Activated naive CD4-positive, alpha-beta T cell treated with anti-CD3 and anti-CD28 coated beads, Interleukin-2, amount 50 U/mL, for 72 hours (primary cell): ENCODE measurements around the gene PDE4D. TPM values are rescaled to one million over a fixed set of nuclear protein-coding genes. Genes with fewer than 3 reads are reported as not detected.
"Not testable (repeated sequence)": the region's sequence is repeated elsewhere in the genome, so short reads cannot be mapped to it uniquely, and the experiment has no call there.

ENCODE experiments used
- ATAC-seq, 2 donors: fragments of 150-1000 bp; cut with Tn5 transposase; 2 replicates each; pipeline ENCODE4 v1.10.0; 2021; ENCODE audit warnings: mild to moderate bottlenecking in 2 of 2, moderate library complexity in 2 of 2
- DNase-seq, 2 donors: peaks; one replicate each; pipeline ENCODE4 v3.0.0; 2021 to 2022; ENCODE audit warnings: low spot score in 2 of 2
- H3K27ac Mint-ChIP-seq, 2 donors: one replicate each; pipeline ENCODE4 v1.8.0; 2022; ENCODE audit warnings: mild to moderate bottlenecking in 2 of 2, mixed read lengths in 2 of 2
- H3K36me3 Mint-ChIP-seq, 2 donors: one replicate each; pipeline ENCODE4 v1.8.0; 2022; ENCODE audit warnings: mixed read lengths in 2 of 2
- H3K9me3 Mint-ChIP-seq, 2 donors: one replicate each; pipeline ENCODE4 v1.8.0; 2022; ENCODE audit warnings: mixed read lengths in 2 of 2
- total RNA-seq, 2 donors: library from RNA; stranded (reverse); gene quantifications; one replicate each; pipeline ENCODE4 v1.2.3, GENCODE V29; 2022

The PDE4D gene
- total RNA-seq, 2 donors from 2014 or later, result 31.1 to 86.7 TPM

DNA sequence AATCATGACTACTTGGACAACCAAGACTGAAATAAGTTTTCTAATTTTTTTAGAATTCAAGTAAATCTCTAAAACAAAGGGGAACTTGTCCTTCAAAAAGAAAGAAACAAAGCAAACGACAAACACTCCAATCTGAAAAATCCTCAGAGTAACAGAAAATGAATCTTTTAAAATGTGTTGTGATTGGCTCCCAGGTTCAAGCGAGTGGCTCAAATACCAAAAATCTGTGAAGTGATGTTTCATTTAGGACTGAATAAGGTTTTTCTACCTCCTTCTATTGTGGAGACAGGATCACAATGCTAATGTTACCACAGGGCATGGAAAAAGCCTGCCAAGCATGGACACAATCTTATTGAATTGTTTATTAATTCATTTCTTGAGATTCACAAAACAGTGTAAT lies 895.0 kb downstream of the PDE4D start:
- no peaks in the 10 kb centered on the region for H3K9me3 Mint-ChIP-seq
- H3K27ac Mint-ChIP-seq, result no peak overlapping the region
- no peak for DNase-seq
- no peak for ATAC-seq
- peaks cover 0 to 18% of the 10 kb centered on the region in 2 donors for H3K36me3 Mint-ChIP-seq

DNA sequence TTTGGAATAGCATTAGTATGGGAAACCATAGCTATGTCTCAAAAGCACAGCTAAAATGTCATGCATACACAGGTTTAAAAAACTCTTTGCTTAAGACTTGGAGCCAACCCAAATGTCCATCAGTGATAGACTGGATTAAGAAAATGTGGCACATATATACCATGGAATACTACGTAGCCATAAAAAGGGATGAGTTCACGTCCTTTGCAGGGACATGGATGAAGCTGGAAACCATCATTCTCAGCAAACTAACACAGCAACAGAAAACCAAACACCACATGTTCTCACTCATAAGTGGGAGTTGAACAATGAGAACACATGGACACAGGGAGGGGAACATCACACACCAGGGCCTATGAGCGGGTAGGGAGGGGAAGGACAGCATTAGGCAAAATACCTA lies 897.7 kb downstream of the PDE4D start:
- DNase-seq, H3K27ac Mint-ChIP-seq, ATAC-seq, H3K9me3 Mint-ChIP-seq: not testable (repeated sequence)
- H3K36me3 Mint-ChIP-seq, result peaks cover 0 to 19% of the 10 kb centered on the region in 2 donors

DNA sequence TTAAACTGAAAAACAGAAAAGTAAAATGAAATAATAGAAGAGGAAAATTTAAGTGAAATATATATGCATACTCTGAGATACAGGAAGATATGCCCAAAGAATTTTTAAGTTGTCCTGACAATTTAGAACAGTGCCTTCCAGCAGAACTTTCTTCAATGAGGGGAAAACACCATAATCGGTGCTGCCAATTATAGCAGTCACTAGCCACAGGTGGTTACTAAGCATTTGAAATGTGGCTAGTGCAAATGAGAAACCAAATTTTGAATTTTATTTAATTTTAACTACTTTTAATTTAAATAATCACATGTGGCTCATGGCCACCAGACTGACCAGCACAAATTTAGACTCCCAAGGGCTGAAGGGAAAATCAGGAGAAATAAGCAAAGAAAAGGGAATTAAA lies 900.1 kb downstream of the PDE4D start:
- H3K27ac Mint-ChIP-seq, result no peak overlapping the region
- H3K9me3 Mint-ChIP-seq, result no peaks in the 10 kb centered on the region
- ATAC-seq, result no peak
- peaks cover 0 to 23% of the 10 kb centered on the region in 2 donors for H3K36me3 Mint-ChIP-seq
- DNase-seq, result no peak

DNA sequence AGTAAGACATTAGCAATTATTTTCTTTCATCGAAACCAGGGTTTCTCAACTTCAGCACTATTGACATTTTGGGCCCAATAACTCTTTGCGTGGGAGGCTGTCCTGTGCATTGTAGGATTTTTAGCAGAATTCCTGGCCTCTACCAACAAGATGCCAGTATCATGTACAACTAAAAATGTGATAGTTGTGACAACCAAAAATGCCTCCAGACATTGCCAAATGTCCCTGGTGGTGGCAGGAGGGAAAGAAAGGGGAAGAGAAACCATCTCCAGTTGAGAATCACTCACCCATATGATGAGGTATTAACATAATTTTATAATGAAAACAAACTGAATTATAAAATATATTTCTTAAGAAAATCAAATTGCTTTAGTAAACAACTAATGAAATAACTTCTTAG lies 904.6 kb downstream of the PDE4D start:
- Mint-ChIP-seq H3K9me3 (no peaks in the 10 kb centered on the region), H3K36me3 (peaks cover 0 to 39% of the 10 kb centered on the region in 2 donors), H3K27ac (no peak overlapping the region)
- ATAC-seq (no peak), DNase-seq (no peak)

DNA sequence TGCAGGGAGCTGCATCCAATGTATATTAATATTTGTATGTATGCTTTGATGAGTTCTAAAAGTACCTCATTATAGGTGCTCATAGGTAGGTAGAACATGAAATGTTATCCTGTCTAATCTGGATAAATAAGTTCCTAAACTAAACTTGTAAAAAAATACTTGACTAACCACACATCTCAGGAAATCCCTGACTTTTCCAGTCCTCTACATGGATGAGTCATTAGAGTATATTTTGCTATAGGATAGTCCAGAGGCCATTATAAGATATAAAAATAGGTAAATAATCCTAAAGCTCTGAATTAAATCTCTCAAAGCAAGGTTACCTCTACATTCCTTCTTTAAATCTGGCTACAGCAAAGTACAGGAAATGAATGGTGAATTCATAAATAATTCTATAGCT lies 906.3 kb downstream of the PDE4D start:
- ATAC-seq, result no peak
- Mint-ChIP-seq H3K36me3 (peaks cover 10 to 53% of the 10 kb centered on the region in 2 donors), H3K27ac (no peak overlapping the region), H3K9me3 (no peaks in the 10 kb centered on the region)
- DNase-seq, result no peak

DNA sequence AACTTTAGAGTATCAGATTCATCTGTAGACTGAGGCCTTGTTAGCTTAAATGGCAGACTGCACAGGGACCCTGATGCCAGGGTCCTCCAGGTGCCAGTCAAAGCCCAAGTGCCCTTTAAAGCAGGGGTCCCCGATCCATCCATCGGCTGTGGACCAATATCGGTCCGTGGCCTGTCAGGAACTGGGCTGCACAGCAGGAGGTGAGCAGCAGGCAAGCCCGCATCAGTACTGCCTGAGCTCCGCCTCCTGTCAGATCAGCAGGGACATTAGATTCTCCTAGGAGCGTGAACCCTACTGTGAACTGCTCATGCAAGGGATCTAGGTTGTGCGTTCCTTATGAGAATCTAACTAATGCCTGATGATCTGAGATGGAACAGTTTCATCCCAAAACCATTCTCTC lies 907.2 kb downstream of the PDE4D start:
- ATAC-seq (no peak), DNase-seq (no peak)
- Mint-ChIP-seq H3K27ac (no peak overlapping the region), H3K36me3 (peaks cover 10 to 51% of the 10 kb centered on the region in 2 donors), H3K9me3 (no peaks in the 10 kb centered on the region)

DNA sequence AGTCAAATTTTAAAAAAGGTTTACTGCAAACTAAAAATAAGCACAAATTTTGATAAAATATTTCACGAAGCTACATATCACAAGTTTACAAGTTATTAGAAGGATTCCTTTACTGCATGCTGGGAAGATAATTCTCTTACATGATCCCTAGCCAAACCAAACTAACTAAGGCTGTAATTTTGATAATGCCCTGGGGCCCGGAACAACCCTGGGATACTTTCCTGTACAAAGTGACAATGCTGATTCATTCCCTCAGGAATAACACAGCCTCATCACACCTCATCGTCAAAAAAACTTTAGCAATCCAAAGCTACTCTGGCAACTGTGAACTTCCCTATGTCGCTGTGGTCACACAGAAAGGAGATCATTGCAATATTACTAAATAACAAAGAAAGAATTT lies 907.8 kb downstream of the PDE4D start:
- ATAC-seq, result no peak
- Mint-ChIP-seq H3K27ac (no peak overlapping the region), H3K9me3 (no peaks in the 10 kb centered on the region), H3K36me3 (peaks cover 10 to 51% of the 10 kb centered on the region in 2 donors)
- DNase-seq, result no peak

DNA sequence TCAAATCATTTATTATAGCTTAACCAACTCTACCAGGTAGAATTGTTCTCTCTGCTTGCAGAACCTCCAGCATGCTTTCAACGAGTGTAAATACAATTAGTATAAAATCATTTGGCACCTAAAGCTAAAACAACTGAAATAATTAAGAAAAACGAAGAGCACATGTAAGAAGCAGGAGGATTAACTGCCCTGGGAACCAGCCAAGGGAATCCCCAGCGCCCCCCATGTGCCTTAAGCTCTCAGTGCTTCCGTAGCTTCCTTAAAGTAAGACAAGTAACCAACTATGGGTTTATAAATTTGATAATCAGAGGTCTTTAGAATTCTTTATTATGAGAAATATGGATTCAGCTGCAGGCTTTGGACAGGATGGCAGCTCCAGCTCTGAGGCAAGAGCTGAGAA lies 908.2 kb downstream of the PDE4D start:
- H3K9me3 Mint-ChIP-seq, result no peaks in the 10 kb centered on the region
- DNase-seq, result no peak
- peaks cover 10 to 51% of the 10 kb centered on the region in 2 donors for H3K36me3 Mint-ChIP-seq
- no peak for ATAC-seq
- no peak overlapping the region for H3K27ac Mint-ChIP-seq

DNA sequence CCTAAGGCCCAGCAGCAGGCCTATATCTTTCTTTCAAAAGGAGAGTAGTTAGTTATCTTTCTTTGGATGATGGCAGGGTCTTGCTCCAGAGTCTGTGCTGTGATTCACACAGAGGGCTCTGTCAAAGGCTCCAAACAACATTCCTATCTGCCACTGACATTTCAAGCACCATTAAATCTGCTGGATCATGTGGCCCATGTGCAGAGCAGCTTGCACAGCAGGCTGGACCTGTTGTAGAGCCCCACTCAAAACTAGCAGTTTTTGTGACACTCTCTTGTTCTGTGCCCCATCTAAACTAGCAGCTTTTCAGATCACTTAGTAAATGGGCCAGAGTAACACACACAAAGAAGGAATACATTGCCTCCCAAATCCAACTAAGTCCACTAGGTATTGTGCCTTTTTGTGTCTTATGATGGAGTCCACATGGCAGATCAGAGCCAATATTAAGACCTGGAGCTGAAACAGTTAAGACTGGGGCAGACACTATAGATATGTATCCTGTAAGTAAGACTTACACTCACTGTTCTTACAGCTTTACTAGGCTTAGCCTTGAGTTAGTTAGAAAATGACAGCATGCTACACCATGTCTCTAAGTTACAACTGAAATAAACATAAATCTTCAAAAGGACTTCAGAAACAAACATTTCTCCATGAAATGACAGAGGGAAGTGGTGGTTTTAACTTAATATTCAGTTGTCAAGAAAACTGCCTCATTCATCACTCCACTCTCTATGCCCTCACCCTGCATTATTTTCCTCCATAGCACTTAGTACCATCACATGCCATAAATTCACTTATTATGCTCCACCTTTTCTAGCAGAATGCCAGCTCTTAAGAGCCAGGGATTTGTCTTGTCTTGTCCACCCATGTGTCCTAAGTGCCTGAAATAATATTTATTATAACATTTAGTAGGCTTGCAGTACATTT lies 909.7 kb downstream of the PDE4D start:
- Mint-ChIP-seq H3K27ac (no peak overlapping the region), H3K9me3 (no peaks in the 10 kb centered on the region), H3K36me3 (peaks cover 14 to 41% of the 10 kb centered on the region in 2 donors)
- ATAC-seq (peak in 1 of 2 donors; percentile 17), DNase-seq (no peak)

DNA sequence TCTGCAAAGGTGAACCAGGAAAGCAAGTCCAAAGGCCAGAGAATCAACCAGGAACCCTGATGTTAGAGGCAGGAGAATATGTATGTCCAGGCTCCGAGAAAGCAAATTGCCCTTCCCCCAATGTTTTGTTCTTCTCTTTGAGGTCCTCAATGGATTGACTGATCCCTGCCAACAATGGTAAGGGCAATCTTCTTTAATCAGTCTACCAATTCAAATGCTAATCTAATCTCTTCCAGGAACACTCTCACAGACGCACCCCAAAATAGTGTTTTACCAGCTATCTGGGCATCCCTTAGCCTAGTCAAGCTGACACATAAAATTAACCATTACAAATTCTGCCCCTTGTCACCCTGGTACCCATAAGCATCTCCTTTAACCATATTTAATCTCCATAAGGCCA lies 912.6 kb downstream of the PDE4D start:
- no peaks in the 10 kb centered on the region for H3K9me3 Mint-ChIP-seq
- DNase-seq, result no peak
- peaks cover 14 to 30% of the 10 kb centered on the region in 2 donors for H3K36me3 Mint-ChIP-seq
- no peak for ATAC-seq
- no peak overlapping the region for H3K27ac Mint-ChIP-seq

DNA sequence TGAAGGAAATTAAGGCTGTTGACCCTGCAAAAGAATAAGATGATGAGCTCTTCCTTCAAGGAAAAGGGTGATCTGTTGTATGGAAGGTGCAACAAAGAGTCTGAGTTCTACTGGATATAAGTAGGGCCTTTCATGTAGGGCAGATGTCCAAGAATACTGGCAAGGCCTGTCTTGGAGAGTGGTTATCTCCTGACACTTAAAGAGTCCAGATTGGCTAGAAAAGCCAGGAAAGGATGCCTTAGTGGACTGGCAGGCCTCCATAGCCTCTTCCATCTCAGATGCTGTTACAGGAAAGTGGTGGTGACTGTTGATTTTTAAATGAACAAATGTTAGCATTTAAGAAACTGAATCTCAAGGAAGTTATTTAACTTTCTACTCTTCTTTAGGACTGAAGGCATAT lies 914.4 kb downstream of the PDE4D start:
- no peak for ATAC-seq
- H3K9me3 Mint-ChIP-seq, result no peaks in the 10 kb centered on the region
- H3K36me3 Mint-ChIP-seq, result peaks cover 14 to 36% of the 10 kb centered on the region in 2 donors
- no peak for DNase-seq
- H3K27ac Mint-ChIP-seq, result no peak overlapping the region

DNA sequence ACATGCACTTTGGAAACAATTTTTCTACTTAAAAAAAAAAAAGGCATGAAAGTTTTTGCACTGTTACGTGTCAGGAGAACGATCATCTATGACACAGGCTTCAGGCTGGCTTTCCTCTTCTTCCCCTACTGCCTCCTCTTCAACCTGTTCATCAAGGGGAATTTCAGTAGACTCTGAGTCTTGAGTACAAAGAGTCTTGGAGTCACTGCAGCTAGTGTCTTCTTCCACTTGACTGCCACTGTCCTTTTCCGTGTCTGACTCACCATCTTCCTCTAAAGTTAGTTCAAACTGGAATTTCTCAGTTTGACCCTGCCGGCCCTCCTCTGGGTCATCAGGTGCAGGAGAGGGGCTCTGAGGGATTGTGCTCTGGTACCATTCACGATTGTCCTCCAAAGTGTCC lies 918.9 kb downstream of the PDE4D start:
- H3K27ac Mint-ChIP-seq, result peak overlapping the region in 1 of 2 donors; percentile 65
- DNase-seq (no peak), ATAC-seq (no peak)
- H3K36me3 Mint-ChIP-seq, result peaks cover 4 to 20% of the 10 kb centered on the region in 2 donors
- no peaks in the 10 kb centered on the region for H3K9me3 Mint-ChIP-seq

DNA sequence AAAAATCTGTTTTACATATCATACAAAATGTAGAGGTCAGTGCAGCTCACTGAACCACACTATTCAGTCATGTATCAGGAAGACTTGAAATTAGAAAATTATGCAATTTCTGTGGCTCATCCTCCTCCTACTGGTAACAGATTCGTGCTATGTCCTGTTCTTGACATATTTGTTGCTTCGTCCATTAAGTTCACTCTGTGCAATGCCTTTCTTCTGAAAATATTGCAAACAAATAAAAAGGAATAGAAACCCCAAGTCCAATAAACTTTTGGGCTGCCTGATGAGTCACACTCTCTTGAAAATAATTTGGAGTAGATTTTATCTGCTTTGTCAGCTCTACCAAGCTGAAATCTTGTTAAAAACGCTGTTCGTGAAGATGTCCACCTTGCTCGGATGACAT lies 919.4 kb downstream of the PDE4D start:
- no peaks in the 10 kb centered on the region for H3K9me3 Mint-ChIP-seq
- H3K36me3 Mint-ChIP-seq, result peaks cover 1 to 20% of the 10 kb centered on the region in 2 donors
- DNase-seq (no peak), ATAC-seq (no peak)
- H3K27ac Mint-ChIP-seq, result peak overlapping the region in 1 of 2 donors; percentile 74

DNA sequence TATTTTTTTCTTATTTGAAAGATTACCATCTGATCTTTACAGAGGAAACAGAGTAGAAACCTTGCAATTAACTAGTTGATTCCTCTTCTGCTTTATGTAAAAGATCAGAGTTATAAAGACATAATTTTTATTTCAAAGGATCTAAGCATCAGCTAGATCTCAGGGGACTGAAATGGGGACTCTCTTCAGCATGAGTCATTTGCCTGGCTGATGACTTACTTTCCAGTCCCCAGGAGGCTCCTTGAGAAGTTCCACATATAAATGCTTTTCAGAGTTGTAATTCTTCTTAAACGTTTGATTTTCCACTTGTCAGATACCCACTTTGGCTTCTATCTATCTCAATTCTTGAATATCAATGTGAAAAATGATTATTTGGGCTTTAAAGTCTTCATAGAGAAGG lies 921.2 kb downstream of the PDE4D start:
- DNase-seq (no peak), ATAC-seq (no peak)
- H3K27ac Mint-ChIP-seq, result no peak overlapping the region
- H3K9me3 Mint-ChIP-seq, result no peaks in the 10 kb centered on the region
- peaks cover 0 to 20% of the 10 kb centered on the region in 2 donors for H3K36me3 Mint-ChIP-seq

DNA sequence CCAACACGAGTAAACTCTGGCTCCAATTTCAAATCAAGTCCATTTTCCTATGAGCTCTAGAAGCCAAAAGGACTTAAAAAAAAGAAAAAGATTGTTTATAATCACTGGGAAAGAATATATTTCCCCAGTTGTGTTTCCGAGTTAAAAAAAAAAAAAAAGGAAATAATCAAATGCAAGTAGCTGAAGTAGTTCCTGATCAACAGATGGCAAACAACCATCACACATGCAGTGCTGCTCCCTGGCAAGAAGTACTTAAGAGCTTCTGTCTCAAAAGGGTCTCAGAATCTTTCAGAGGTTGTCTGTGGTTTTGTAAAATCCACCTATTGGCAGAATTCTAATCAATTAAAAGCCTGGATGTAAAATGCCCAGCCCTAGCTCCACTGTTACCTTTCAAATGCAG lies 922.8 kb downstream of the PDE4D start:
- H3K36me3 Mint-ChIP-seq, result peaks cover 0 to 20% of the 10 kb centered on the region in 2 donors
- H3K27ac Mint-ChIP-seq, result no peak overlapping the region
- no peaks in the 10 kb centered on the region for H3K9me3 Mint-ChIP-seq
- ATAC-seq (no peak), DNase-seq (no peak)

DNA sequence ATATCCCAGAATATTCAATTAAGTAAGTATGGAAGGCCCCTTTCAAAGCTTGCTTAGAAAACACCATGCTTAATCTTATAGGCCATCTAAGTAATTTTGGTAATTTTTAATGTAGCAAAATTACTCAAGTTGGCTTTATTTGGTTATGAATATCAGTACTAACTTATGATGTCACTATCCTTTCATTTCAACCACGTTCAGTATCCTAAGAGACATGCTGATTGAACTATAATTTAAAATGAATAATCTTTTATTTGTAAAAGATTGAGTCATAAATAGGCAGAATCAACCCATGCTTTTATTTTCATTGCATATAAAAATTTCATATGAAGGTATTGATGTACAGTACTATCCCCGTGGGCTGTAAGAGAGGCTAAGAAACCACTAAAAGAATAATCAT lies 923.7 kb downstream of the PDE4D start:
- DNase-seq, result no peak
- Mint-ChIP-seq H3K36me3 (peaks cover 0 to 18% of the 10 kb centered on the region in 2 donors), H3K27ac (peak overlapping the region in 1 of 2 donors; percentile 78), H3K9me3 (no peaks in the 10 kb centered on the region)
- ATAC-seq, result peak; percentile 36 to 40

DNA sequence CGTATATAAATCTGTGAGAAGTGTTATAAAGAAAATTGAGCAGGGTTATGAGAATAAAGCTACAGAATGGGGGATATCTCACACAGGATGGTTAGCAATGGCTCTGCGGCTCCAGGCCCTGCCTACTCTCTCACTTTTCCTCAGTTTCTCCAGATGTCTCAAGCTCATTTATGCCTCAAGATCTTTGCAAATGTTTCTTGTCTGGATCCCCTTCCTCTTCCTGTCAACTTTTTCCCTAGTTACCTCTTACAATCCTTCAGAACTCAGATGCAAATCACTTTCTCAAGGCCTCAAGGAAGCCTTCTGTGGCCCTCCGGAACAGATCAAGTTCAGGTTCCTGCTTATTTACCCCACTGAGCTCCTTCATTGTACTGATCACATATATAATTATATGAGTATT lies 924.3 kb downstream of the PDE4D start:
- ATAC-seq (no peak), DNase-seq (no peak)
- peak overlapping the region in 1 of 2 donors; percentile 78 for H3K27ac Mint-ChIP-seq
- peaks cover 0 to 13% of the 10 kb centered on the region in 2 donors for H3K36me3 Mint-ChIP-seq
- H3K9me3 Mint-ChIP-seq, result no peaks in the 10 kb centered on the region

DNA sequence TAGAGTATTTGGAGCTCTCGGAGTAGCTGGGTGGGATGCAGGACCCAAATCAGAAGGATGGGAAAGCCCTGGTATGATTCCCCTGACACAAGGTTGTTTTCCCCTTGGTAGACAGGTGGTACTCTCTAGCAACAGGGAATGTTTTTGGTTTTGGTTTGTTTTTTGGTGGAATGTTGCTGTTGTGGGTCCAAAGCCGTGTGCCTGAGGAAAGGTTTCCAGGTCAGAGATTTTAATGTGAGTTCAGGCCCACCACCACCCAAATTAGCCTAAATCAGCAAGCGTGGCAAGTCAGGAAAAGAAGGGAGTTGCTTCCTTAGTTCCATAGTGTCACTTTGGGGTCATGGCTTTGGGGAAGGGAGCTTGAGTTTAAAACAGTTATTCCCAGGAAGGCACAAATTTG lies 925.2 kb downstream of the PDE4D start:
- H3K27ac Mint-ChIP-seq, result peak overlapping the region in 1 of 2 donors; percentile 75
- H3K36me3 Mint-ChIP-seq, result peaks cover 0 to 4% of the 10 kb centered on the region in 2 donors
- DNase-seq (no peak), ATAC-seq (no peak)
- no peaks in the 10 kb centered on the region for H3K9me3 Mint-ChIP-seq
